Astrocyte of the spinal cord (primary cell): Measurements from ENCODE around the gene LRP1B.

ENCODE experiments used
- DNase-seq: peaks from one replicate; pipeline ENCODE4 v3.0.0; 2011; ENCODE audit warnings: low read depth, low spot score
- H3K4me3 ChIP-seq: 2 replicates; pipeline ENCODE4 v1.5.1; 2011; ENCODE audit warnings: low read depth, mild to moderate bottlenecking, low read length, moderate library complexity
- in situ Hi-C: cut with HindIII; loops from 2 replicates; pipeline ENCODE4 v1.10.0; 2017; ENCODE audit warnings: low sequenced_read_pairs
- TF ChIP-seq, protein P1 (sequence below): IDR thresholded peaks from 2 replicates; pipeline ENCODE4 v1.5.1; 2012; ENCODE audit warnings: low read depth, mild to moderate bottlenecking, low read length, inconsistent platforms

Gene LRP1B

DNA sequence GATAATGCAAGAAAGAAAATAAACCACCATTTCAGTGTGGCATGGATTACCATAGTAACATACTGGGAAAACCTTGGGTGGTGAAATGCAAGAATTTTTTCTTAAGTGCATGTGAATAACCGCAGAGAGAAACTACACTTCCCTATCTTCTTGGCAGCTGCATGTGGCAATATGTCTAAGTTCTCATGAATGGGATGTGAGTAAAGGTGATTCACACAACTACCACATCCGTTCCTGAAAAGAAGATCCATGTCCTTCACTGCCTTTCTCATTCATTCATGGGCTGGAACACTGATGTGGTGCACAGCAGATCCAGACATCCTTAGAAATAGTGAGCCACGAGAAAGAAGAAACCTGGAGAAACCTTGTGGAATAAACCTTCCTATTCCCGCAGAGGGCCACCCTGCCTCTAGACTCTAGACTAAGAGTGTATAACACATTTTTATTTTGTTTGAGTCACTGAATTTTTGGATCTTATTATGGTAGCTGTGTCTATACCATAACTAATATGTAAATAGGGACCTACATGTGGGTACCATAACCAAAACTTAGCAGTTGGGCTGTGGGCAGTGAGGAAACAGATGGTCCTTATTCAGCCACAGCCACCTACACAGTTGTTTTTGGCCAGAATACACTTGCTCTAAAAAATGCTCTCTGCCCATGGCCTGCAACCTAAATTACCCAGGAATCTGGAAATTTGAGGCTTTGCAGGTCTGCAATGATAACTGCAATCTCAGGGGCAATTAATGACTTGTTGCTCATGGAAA lies 573.3 kb downstream of the LRP1B start:
- TF ChIP-seq, protein P1, sequence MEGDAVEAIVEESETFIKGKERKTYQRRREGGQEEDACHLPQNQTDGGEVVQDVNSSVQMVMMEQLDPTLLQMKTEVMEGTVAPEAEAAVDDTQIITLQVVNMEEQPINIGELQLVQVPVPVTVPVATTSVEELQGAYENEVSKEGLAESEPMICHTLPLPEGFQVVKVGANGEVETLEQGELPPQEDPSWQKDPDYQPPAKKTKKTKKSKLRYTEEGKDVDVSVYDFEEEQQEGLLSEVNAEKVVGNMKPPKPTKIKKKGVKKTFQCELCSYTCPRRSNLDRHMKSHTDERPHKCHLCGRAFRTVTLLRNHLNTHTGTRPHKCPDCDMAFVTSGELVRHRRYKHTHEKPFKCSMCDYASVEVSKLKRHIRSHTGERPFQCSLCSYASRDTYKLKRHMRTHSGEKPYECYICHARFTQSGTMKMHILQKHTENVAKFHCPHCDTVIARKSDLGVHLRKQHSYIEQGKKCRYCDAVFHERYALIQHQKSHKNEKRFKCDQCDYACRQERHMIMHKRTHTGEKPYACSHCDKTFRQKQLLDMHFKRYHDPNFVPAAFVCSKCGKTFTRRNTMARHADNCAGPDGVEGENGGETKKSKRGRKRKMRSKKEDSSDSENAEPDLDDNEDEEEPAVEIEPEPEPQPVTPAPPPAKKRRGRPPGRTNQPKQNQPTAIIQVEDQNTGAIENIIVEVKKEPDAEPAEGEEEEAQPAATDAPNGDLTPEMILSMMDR = no peak
- DNase-seq = peak; percentile 96
- no peak overlapping the region for H3K4me3 ChIP-seq
- in situ Hi-C loops = no loop called here

GRCh38 chr2:141555876-141556470 lies 574.8 kb downstream of the LRP1B start:
- in situ Hi-C loops = no loop called here

DNA sequence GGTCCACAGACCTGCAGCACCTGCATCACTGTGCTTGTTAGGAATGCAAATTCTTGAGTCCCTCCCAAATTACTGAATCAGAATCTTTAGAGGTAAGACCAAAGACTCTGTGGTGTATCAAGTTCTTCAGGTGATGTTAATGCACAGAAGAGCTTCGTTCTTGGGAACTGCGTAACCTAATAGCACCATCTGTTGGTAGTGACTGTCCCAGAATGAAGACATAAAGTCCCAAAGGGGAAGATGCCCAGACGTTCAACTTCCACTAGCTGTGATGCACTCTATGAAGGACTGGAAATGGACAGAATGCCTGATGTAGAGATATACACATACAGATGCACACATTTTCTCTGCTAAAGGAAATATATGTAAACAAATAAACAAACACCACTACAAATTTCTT lies 576.0 kb downstream of the LRP1B start:
- peak; percentile 63 for DNase-seq
- no peak overlapping the region for H3K4me3 ChIP-seq
- in situ Hi-C loops = no loop called here
- TF ChIP-seq, protein P1 = peak; percentile 67

More at GRCh38 chr2:141555876-141556470, 574.8 kb downstream of the LRP1B start:
- TF ChIP-seq, protein P1 = no peak
- no peak overlapping the region for H3K4me3 ChIP-seq
- no peak for DNase-seq

GRCh38 chr2:141534666-141535362 lies 596.0 kb downstream of the LRP1B start:
- in situ Hi-C loops = no loop called here
- TF ChIP-seq, protein P1 = no peak
- H3K4me3 ChIP-seq = no peak overlapping the region
- no peak for DNase-seq

DNA sequence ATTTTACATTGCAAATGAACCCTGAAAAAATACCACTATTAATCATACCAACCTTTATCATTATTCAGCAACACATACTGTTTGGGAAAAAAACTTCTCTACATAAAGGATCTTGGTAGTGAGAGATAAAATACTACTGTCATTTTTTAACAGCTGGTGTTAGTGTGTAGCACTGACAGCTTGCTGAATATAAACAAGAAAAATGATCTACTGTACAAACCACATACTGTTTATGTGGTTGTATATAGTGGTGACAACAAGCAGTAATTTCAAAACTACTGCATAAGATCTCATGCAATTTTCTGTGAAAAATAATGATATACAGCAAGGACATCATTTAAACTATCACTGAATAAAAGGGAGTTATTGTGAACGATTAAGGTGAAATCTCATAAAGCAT lies 601.2 kb downstream of the LRP1B start:
- DNase-seq = no peak
- in situ Hi-C loops = no loop called here
- no peak overlapping the region for H3K4me3 ChIP-seq
- TF ChIP-seq, protein P1 = no peak

DNA sequence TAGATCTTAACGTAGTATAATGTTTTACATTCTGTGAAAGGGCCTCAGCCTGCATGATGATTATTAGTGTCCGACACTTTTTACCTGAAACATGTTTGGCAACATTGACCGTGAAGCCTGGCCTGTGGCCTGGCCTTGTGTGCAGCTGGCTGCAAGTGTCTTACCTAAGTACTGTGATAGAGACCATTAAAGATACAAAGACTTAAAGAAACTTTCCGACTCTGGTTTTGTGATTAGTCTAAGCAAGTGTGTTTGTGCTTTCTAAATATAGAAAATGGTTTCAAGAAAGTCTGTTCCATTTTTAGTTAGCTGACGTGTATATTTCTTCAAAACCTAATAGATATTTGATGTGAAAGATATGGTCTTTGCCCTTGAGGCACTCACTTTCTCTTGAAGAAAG lies 601.8 kb downstream of the LRP1B start:
- DNase-seq = no peak

More for the DNA sequence above, 601.8 kb downstream of the LRP1B start:
- H3K4me3 ChIP-seq = no peak overlapping the region
- in situ Hi-C loops = no loop called here
- TF ChIP-seq, protein P1 = no peak
